ENCODE data around the gene TPH2. TPM values are rescaled to one million over a fixed set of nuclear protein-coding genes. Genes with fewer than 3 reads are reported as not detected.

TPH2 gene
- not detected for total RNA-seq

DNA sequence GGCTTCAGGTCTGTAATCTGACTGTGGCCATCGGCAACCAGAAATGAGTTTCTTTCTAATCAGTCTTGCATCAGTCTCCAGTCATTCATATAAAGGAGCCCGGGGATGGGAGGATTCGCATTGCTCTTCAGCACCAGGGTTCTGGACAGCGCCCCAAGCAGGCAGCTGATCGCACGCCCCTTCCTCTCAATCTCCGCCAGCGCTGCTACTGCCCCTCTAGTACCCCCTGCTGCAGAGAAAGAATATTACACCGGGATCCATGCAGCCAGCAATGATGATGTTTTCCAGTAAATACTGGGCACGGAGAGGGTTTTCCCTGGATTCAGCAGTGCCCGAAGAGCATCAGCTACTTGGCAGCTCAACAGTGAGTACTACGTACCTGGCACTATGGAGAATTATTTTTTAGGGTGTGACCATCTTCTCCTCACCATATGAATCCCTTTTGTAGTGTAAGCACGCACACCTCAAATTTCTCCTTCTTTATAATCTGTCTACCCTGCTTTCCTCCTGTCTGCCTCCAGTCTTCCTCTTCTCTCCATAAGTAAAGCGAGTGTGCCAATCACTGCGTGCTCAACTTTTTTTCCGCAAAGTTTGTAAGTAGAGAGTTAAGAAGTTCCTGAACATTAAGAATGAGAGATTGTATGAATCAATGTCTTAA, at the start of gene TPH2:
Gene TPH2, plus strand, starts transcription at position 118 of the 658 bp plus-strand sequence. Its CDS starts 142 bp downstream, at position 260.
- ATAC-seq (peak; percentile 33 to 66), DNase-seq (ENCODE audit: low spot score in 2 of 2) (peak in 1 of 2 donors; percentile 67)
- Mint-ChIP-seq H3K36me3 (no peaks in the 10 kb centered on the region), H3K9me3 (no peaks in the 10 kb centered on the region), H3K27ac (no peak within 1 kb of the TSS)

DNA sequence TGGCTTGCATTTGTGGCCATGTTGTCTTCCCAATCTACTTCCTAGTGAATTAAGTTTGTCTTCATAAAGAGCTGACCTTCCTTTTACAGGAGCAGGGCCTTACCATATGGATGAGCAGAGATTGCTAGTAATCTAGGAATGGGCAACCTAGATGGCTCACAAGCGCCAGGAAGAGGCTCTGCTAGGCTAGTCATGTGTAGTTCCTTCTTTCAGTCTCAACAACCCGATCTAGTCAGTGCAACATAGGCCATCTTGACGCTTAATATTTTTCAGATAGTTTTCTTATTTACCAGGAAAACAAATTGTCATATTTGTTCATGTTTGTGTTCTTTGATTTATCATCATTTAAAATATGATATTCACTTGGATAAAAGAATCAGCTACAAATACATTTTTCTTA, 48.2 kb upstream of the TPH2 start:
- DNase-seq (ENCODE audit: low spot score in 2 of 2) (no peak), ATAC-seq (no peak)
- no peaks in the 10 kb centered on the region for H3K9me3 Mint-ChIP-seq
- no peak overlapping the region for H3K27ac Mint-ChIP-seq
- H3K36me3 Mint-ChIP-seq: peaks cover 12 to 18% of the 10 kb centered on the region in 2 donors

DNA sequence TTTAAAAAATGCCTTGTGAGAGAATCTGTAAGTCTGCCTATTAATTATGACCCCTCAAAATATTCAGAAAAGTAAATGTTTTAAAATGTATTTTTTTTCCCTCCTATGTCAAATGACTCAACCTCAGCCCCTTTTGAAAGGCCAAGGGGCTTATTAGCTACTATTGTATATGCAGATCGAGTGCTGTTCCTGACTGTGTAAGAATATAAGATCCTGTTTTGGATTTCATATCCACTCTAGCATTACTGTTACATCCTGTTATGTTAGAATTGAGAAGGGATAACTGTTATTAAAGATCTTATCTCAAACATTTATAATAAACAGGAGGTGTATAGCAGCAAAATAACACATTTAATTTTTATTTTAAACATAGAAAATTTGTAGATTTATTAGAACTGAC, 46.6 kb upstream of the TPH2 start:
- ATAC-seq (no peak), DNase-seq (ENCODE audit: low spot score in 2 of 2) (no peak)
- H3K9me3 Mint-ChIP-seq: no peaks in the 10 kb centered on the region
- H3K27ac Mint-ChIP-seq: no peak overlapping the region
- peaks cover 19 to 24% of the 10 kb centered on the region in 2 donors for H3K36me3 Mint-ChIP-seq

DNA sequence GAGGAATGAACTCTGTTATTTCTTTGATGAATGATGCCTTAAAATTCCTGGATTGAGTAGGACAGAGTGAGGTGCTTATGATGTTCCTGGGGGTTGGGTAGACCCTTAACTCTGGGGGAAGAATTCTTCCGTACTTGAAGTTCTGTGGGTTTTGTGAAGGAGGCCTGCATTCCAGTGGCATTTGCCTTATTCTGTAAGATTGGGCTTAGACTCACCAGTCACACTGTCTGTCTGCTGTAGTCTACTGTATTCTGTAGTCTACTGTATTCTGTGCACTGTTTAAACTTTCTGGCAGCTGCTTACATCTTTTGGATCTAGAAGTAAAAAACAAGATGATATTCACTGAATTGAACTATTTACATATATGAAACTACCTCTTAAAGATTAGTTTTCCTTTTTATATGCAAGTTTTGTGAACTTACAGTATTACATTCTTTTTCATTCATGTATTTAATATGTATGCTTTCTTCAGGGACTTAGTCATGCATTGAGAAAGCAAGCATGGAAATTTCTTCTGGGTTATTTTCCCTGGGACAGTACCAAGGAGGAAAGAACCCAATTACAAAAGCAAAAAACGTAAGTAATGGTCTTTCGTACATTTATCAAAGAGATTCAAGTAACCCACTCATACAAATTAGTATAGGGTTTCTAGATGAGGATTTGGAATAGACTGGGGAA, 42.3 kb upstream of the TPH2 start:
- DNase-seq (ENCODE audit: low spot score in 2 of 2) (no peak), ATAC-seq (no peak)
- Mint-ChIP-seq H3K9me3 (no peaks in the 10 kb centered on the region), H3K27ac (no peak overlapping the region), H3K36me3 (peaks cover 15 to 21% of the 10 kb centered on the region in 2 donors)

DNA sequence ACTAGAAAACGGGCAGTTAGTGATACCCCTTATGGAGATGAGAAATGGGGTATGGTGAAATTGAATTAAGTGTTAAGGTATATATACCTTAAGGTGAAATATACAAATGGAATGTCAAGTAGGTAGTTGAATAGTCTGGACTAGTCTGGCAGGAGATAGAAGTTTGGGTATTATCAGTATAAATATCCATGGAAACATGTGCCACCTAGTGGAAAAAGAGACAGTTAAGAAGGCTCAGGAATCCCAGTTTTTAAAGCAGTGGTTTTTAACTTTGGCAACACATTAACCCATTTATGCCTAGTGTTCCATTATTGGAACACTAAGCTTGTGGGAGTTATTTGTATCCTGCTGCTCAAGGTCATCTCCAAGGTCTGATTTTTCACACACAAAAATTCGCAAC, 38.6 kb upstream of the TPH2 start:
- ATAC-seq: no peak
- Mint-ChIP-seq H3K27ac (no peak overlapping the region), H3K9me3 (no peaks in the 10 kb centered on the region), H3K36me3 (peaks cover 37 to 42% of the 10 kb centered on the region in 2 donors)
- no peak for DNase-seq (ENCODE audit: low spot score in 2 of 2)

DNA sequence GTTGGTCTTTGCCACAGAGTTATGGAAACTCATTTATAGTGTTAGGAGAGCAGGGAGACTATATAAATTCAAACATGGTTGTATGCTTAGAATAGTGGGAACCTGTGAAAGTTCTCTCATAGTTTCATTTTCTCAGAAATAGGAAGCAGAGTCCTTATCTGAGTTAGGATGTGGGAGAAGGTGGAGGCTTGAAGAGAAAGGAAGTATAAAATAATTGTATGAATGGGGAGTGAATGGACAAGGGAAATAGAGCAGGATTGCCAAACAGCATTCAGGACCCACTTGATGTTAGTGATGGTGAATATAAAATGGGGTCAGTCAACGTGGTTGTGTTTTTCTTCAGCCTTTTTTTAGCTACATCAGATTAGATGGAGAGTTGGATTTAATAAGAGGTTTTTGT, 34.0 kb upstream of the TPH2 start:
- H3K27ac Mint-ChIP-seq: peak overlapping the region; percentile 2 to 38
- H3K36me3 Mint-ChIP-seq: peaks cover 50 to 62% of the 10 kb centered on the region in 2 donors
- ATAC-seq (no peak), DNase-seq (ENCODE audit: low spot score in 2 of 2) (no peak)
- H3K9me3 Mint-ChIP-seq: no peaks in the 10 kb centered on the region

DNA sequence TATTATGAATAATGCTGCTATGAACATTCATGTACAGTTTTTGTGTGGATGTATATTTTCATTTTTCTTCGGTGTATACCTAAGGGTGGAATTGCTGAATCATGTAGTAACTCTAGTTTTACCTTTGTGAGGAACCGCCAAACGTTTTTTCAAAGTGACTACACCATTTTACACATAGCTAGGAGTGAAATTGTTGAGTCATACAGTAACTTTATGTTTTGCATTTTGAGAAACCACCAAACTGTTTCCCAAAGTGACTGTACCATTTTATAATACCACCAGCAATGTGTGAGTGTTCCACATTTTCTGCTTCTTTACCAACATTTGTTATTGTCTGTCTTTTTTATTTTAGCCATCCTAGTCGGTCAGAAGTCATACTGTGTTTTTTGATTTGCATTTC, 3.1 kb upstream of the TPH2 start:
- peak; percentile 50 to 86 for ATAC-seq
- no peaks in the 10 kb centered on the region for H3K36me3 Mint-ChIP-seq
- DNase-seq (ENCODE audit: low spot score in 2 of 2): no peak
- H3K9me3 Mint-ChIP-seq: no peaks in the 10 kb centered on the region
- H3K27ac Mint-ChIP-seq: no peak overlapping the region

DNA sequence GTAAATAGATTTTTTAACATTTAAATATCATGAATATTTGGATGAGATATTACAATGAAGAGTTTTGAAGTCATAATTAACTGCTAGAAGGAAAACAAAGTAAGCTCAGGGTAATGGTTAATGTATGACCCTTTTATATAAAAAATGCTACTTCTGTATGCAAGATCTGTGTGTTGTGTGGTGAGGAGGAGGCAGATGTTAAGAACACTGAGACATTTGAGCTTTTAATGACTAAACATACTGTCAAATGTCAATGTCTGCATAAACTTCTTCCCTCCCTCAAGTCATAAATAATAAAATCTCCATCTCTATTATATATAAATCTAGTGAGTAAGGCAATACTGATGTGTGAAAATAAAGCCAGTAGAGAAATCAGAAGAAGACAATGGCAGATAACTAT, 1.4 kb downstream of the TPH2 start:
- H3K9me3 Mint-ChIP-seq: no peaks in the 10 kb centered on the region
- no peak for ATAC-seq
- DNase-seq (ENCODE audit: low spot score in 2 of 2): no peak
- no peak overlapping the region for H3K27ac Mint-ChIP-seq
- no peaks in the 10 kb centered on the region for H3K36me3 Mint-ChIP-seq

DNA sequence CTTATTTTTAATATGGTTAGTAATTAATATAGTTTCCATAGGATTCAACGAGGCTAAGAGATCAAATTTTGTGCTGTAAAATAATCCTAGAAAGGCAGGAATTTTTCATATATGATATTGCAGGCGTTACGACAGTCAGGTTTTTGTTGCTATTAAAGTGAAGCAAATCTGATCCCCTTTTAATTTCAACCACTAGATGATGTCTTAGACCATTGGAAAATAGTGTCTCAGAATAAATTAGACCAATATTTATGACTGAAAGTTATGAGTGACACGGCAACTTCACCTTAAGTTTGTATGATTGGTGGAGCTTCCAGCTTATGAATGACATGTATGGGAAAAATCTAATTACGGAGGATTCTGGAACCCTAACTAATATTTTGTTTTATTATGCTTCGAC, 2.5 kb downstream of the TPH2 start:
- no peak for DNase-seq (ENCODE audit: low spot score in 2 of 2)
- no peak for ATAC-seq
- Mint-ChIP-seq H3K36me3 (no peaks in the 10 kb centered on the region), H3K9me3 (no peaks in the 10 kb centered on the region), H3K27ac (no peak overlapping the region)

DNA sequence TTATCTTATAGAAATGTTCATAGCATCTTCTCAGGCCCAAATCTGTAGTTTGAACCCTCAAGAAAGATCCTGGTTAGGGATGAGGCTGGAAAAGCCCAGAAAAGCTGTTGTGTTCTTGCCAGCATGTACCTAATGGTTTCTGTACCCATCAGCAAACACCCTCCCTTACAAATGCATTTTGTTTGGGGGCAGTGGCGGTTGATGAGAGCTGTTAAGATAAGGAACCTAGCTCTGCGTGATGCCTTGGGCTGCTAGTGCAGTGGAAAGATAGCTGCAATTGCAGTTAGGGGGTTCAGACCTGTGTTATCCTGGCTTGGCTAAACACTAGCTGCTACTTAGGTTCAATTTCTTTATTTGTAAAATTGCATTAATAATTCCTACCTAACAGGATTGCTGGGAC, 3.6 kb downstream of the TPH2 start:
- ATAC-seq (no peak), DNase-seq (ENCODE audit: low spot score in 2 of 2) (no peak)
- Mint-ChIP-seq H3K36me3 (no peaks in the 10 kb centered on the region), H3K27ac (no peak overlapping the region), H3K9me3 (no peaks in the 10 kb centered on the region)

DNA sequence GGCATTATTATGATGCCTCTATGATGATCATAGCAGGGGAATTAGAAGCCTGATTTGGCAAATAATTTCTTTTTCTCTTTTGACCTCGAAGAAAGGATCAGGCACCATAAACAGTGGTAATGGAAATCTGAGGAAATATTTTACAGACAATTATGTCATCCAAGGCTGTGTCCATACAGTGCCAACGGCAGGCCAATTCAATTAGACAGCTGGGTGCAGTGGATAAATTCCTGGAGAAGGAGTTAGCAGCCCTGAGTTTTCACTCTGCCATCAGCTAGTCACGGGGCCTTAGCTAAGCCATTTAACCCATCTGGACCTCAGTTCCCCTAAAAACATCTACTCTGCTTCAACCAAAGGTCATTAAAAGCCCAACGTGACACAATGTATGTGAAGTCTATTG, 4.1 kb downstream of the TPH2 start:
- no peaks in the 10 kb centered on the region for H3K9me3 Mint-ChIP-seq
- no peak for ATAC-seq
- no peaks in the 10 kb centered on the region for H3K36me3 Mint-ChIP-seq
- H3K27ac Mint-ChIP-seq: no peak overlapping the region
- DNase-seq (ENCODE audit: low spot score in 2 of 2): no peak

DNA sequence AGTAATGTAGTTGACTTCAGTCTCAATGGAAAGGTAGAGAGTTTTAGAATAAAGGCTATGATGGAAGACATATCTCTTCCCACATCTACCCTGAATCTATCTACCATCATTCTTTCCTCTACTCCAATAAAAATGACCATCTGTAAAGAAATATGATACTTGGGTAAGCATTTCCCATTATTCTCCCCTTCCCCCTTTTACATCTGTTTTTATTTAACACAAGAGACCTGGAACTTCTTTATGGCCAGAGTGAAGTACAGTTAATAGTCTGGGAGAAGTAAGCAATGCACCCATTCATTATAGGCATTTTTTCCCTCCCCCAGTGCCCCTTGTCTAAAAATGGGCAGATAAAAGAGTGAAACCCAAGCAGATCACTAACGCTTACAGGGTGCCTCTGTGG, 6.5 kb downstream of the TPH2 start:
- no peak for ATAC-seq
- H3K27ac Mint-ChIP-seq: no peak overlapping the region
- no peaks in the 10 kb centered on the region for H3K9me3 Mint-ChIP-seq
- no peaks in the 10 kb centered on the region for H3K36me3 Mint-ChIP-seq
- DNase-seq (ENCODE audit: low spot score in 2 of 2): no peak

DNA sequence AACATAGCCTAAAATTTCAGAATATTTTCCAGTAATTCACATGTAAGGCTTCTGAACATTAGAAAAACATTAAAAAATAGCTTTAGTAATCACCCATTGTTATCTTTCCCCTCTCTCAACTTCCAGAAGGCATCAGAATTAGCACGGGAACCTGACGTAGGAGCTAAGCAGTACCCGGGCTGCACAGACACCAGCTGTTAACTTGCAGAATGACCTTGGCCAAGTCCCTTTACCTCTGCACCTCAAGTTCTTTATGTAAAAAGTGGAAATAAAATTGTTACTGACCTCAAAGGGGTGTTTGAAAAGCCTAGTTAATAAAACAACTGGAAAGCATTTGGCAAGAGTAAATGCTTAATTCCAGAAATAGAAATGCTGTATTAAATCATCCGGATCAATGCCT, 7.2 kb downstream of the TPH2 start:
- H3K9me3 Mint-ChIP-seq: no peaks in the 10 kb centered on the region
- ATAC-seq: no peak

DNA sequence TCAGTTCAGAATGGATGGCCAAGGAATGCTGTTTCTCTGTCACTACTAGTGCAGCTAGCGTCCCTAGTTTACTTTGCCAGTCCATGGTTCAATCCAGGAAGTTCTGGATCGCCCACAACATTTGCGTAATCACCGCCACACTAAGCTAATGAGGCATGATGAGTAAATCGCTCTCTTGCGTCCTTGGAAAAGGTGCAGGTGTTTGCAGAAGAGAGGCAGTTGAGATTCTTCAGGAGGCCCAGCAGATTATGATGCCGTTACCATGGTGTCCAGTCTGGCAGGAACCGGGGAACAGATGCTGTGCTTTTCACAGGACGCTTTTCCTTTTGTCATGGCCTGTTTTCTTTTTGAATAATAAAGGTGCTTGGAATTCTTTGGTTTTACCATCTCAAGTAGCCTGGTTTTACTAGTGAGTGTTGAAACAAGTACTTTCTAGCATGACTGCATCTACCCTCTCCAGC, 9.0 kb downstream of the TPH2 start:
- no peaks in the 10 kb centered on the region for H3K9me3 Mint-ChIP-seq
- no peak for ATAC-seq
- H3K27ac Mint-ChIP-seq: no peak overlapping the region
- no peaks in the 10 kb centered on the region for H3K36me3 Mint-ChIP-seq
- no peak for DNase-seq (ENCODE audit: low spot score in 2 of 2)

More for the DNA sequence above, 7.2 kb downstream of the TPH2 start:
- Mint-ChIP-seq H3K36me3 (no peaks in the 10 kb centered on the region), H3K27ac (no peak overlapping the region)
- no peak for DNase-seq (ENCODE audit: low spot score in 2 of 2)

DNA sequence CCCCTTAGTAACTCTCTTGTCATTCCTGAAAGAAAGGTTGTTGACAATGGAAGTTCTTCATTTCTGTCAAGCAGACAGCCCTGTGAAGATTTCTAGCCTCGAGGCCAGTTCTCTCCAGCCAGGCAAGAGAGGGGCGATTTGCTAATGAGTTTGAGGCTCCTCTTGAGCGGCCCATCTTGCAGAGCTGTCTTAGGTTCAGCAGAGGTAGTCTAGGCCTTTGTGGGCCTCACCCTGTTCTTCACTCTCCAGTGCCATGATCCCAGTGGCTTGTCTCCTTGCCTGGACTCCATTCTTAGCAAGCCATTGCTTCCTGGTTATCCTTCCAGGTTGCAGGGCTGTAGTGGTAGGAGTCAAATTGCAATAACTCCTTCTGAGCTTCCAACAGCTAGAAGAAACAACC, 9.7 kb downstream of the TPH2 start:
- Mint-ChIP-seq H3K9me3 (no peaks in the 10 kb centered on the region), H3K36me3 (no peaks in the 10 kb centered on the region), H3K27ac (no peak overlapping the region)
- DNase-seq (ENCODE audit: low spot score in 2 of 2) (no peak), ATAC-seq (no peak)

DNA sequence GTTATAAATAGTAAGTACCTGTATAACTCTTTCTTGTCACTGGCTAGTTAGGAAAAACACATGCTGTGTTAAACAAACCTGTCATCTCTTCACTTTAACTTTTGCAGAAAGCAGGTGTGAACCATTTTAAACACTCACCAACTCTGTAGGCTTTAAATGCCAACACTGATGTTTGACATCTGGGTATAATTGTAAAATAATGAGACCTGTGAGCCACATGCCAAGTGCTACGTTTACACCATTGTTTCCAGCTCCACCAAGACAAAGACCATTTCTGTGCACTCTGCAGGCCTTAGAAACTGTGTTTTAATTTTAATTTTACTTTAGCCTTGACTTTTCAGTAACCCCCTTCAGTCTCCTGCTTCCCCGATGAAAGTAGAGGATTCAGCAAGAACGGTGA, 11.0 kb downstream of the TPH2 start:
- no peaks in the 10 kb centered on the region for H3K36me3 Mint-ChIP-seq
- no peaks in the 10 kb centered on the region for H3K9me3 Mint-ChIP-seq
- no peak for ATAC-seq
- H3K27ac Mint-ChIP-seq: no peak overlapping the region
- no peak for DNase-seq (ENCODE audit: low spot score in 2 of 2)

DNA sequence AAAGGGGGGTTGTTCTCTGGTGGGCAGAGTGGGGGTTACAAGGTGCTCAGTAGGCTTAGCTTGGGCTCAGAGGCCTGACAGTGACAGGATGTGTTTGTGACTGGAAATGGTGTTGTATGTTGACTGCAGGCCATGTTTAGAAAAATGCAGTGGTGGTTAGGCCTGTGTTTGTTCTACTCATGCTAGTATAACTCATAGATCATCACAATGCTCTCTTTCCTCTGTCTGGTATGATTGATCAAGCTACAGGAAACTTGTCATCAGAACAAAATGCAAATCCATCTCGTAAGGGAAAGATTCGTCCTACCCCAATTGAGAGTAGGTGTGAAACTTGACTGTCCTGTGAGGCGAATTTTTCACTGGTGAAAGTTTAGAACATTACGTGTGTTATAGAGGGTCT, 11.8 kb downstream of the TPH2 start:
- ATAC-seq (peak in 1 of 2 donors; percentile 71), DNase-seq (ENCODE audit: low spot score in 2 of 2) (no peak)
- Mint-ChIP-seq H3K36me3 (no peaks in the 10 kb centered on the region), H3K9me3 (no peaks in the 10 kb centered on the region), H3K27ac (no peak overlapping the region)

DNA sequence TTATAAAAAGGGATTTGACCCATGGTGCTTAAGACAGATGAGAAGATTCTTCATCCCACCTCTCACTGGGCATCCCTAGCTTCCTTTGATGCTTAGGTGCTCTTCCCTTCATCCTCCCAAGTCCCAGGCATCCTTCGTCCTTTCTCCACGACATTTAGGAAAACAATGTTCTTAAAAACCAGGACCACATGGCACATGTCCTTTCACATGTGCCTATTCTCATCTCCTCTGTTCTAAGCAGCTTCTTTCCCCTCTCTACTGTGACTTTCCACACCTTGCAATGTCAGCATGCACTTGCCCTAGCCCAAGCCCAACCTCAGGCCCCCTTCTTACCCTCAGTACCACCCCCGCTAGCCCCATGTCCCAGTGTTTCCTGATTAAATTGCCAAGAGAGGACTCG, 12.2 kb downstream of the TPH2 start:
- no peaks in the 10 kb centered on the region for H3K36me3 Mint-ChIP-seq
- ATAC-seq (no peak), DNase-seq (ENCODE audit: low spot score in 2 of 2) (no peak)
- no peak overlapping the region for H3K27ac Mint-ChIP-seq
- no peaks in the 10 kb centered on the region for H3K9me3 Mint-ChIP-seq
